ENCODE data around the gene METTL3.

The METTL3 gene

GRCh38 chr14:21520767-21521166 lies 9.6 kb upstream of the METTL3 start:
- no peak overlapping the region for H2AFZ ChIP-seq (ENCODE audit: insufficient read depth, low read length, poor library complexity)
- no peak overlapping the region for H2AK5ac ChIP-seq (ENCODE audit: low read length)
- H3K36me3 ChIP-seq (ENCODE audit: control insufficient read depth in 1 of 2, insufficient read depth in 2 of 2, low read length in 2 of 2) = peaks cover 4 to 8% of the 10 kb centered on the region in 2 experiments
- H3K79me1 ChIP-seq (ENCODE audit: low read length) = no peaks in the 10 kb centered on the region
- H3K9ac ChIP-seq (ENCODE audit: low read length) = no peak overlapping the region
- peaks cover 1% of the 10 kb centered on the region for H3K9me3 ChIP-seq (ENCODE audit: insufficient read depth, low read depth, low read length)
- no peak overlapping the region for H3K4me2 ChIP-seq (ENCODE audit: low read length)
- H2BK120ac ChIP-seq (ENCODE audit: insufficient read depth, low read length, poor library complexity) = no peak overlapping the region
- H4K91ac ChIP-seq (ENCODE audit: low read depth, low read length) = no peak overlapping the region
- no CpG with 5 or more reads among the region's 1 CpG for WGBS (ENCODE audit: extremely low coverage, insufficient coverage, insufficient read length)
- no peaks in the 10 kb centered on the region for H3K27me3 ChIP-seq (ENCODE audit: insufficient read depth, low read length)
- H3K4me1 ChIP-seq (ENCODE audit: control insufficient read depth in 1 of 2, insufficient read depth in 2 of 2, low read length in 2 of 2) = peaks cover 2 to 3% of the 10 kb centered on the region in 2 experiments
- H3K23ac ChIP-seq (ENCODE audit: low read length) = no peak overlapping the region
- no peak overlapping the region for H3K4me3 ChIP-seq (ENCODE audit: low read depth, low read length)
- no peak overlapping the region for H3K4ac ChIP-seq (ENCODE audit: low read depth, low read length)
- no peak overlapping the region for H2BK12ac ChIP-seq (ENCODE audit: low read length)
- DNase-seq = no peak
- H2BK5ac ChIP-seq (ENCODE audit: low read depth, low read length, poor library complexity) = no peak overlapping the region
- H4K12ac ChIP-seq (ENCODE audit: low read depth, low read length) = no peak overlapping the region
- no peak overlapping the region for H3K18ac ChIP-seq (ENCODE audit: low read length)
- no peak overlapping the region for H3K27ac ChIP-seq (ENCODE audit: low read depth, low read length)
- no peaks in the 10 kb centered on the region for H3K79me2 ChIP-seq (ENCODE audit: control insufficient read depth, insufficient read depth, low read length, poor library complexity)
- no peak overlapping the region for H4K8ac ChIP-seq (ENCODE audit: low read depth, low read length)
- no peak overlapping the region for H3K14ac ChIP-seq (ENCODE audit: low read length)

DNA sequence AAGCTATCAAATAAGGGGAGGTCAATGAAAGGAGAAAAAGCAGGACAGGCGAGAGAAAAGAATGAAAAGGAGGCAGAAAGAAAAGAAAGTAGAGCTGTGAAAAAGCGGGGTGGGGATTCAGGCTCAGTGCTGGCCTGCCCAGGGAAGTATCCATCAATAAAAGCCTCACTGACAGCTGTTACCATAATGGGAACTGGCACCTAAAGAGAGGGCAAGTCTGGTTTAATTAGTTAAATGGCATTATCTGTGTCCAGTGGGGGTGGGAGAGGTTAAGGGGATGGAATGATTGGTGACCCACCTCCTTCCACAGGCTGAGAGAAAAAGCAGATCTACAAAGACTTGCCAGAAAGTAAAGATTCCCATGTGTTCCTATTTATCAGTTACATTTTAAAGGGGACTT lies 7.6 kb upstream of the METTL3 start:
- H2BK5ac ChIP-seq (ENCODE audit: low read depth, low read length, poor library complexity) = no peak overlapping the region
- no peak overlapping the region for H4K8ac ChIP-seq (ENCODE audit: low read depth, low read length)
- H2AFZ ChIP-seq (ENCODE audit: insufficient read depth, low read length, poor library complexity) = no peak overlapping the region
- H3K9me3 ChIP-seq (ENCODE audit: insufficient read depth, low read depth, low read length) = no peaks in the 10 kb centered on the region
- H3K4me3 ChIP-seq (ENCODE audit: low read depth, low read length) = no peak overlapping the region
- H3K36me3 ChIP-seq (ENCODE audit: control insufficient read depth in 1 of 2, insufficient read depth in 2 of 2, low read length in 2 of 2) = no peaks in the 10 kb centered on the region
- no peak overlapping the region for H4K91ac ChIP-seq (ENCODE audit: low read depth, low read length)
- no peaks in the 10 kb centered on the region for H3K27me3 ChIP-seq (ENCODE audit: insufficient read depth, low read length)
- H2AK5ac ChIP-seq (ENCODE audit: low read length) = no peak overlapping the region
- no peak overlapping the region for H3K27ac ChIP-seq (ENCODE audit: low read depth, low read length)
- no peak overlapping the region for H3K14ac ChIP-seq (ENCODE audit: low read length)
- H3K79me2 ChIP-seq (ENCODE audit: control insufficient read depth, insufficient read depth, low read length, poor library complexity) = no peaks in the 10 kb centered on the region
- no peaks in the 10 kb centered on the region for H3K79me1 ChIP-seq (ENCODE audit: low read length)
- no peak overlapping the region for H3K4ac ChIP-seq (ENCODE audit: low read depth, low read length)
- no peak overlapping the region for H3K18ac ChIP-seq (ENCODE audit: low read length)
- no peak overlapping the region for H2BK120ac ChIP-seq (ENCODE audit: insufficient read depth, low read length, poor library complexity)
- H2BK12ac ChIP-seq (ENCODE audit: low read length) = no peak overlapping the region
- no peak overlapping the region for H4K12ac ChIP-seq (ENCODE audit: low read depth, low read length)
- H3K4me2 ChIP-seq (ENCODE audit: low read length) = no peak overlapping the region
- no peak overlapping the region for H3K9ac ChIP-seq (ENCODE audit: low read length)
- no peak for DNase-seq
- WGBS (ENCODE audit: extremely low coverage, insufficient coverage, insufficient read length) = no CpG with 5 or more reads among the region's 2 CpGs
- no peaks in the 10 kb centered on the region for H3K4me1 ChIP-seq (ENCODE audit: control insufficient read depth in 1 of 2, insufficient read depth in 2 of 2, low read length in 2 of 2)
- no peak overlapping the region for H3K23ac ChIP-seq (ENCODE audit: low read length)

DNA sequence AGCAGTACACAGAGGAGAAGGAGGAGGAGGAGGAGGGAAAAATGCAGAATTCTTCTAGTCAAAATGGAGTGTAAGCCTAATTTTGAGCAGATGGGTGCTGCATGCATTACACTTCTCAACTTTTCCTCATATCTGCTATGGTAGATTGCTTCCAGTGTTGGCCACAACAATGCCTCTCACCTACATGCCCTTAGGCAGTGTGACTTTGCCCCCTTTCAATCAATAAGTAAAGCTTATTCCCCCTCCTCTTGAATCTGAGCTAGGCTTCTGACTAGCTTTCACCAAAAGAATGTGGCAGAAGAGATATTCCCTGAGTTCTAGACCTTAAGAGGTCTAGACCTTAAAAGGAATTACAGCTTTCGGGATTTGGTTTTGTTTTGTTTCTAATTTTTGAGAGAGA lies 3.2 kb upstream of the METTL3 start:
- Histone ChIP-seq H3K4me1 (ENCODE audit: control insufficient read depth in 1 of 2, insufficient read depth in 2 of 2, low read length in 2 of 2) (peaks cover 0 to 2% of the 10 kb centered on the region in 2 experiments), H3K4me2 (ENCODE audit: low read length) (no peak overlapping the region), H3K18ac (ENCODE audit: low read length) (no peak overlapping the region), H2BK12ac (ENCODE audit: low read length) (no peak overlapping the region), H2BK120ac (ENCODE audit: insufficient read depth, low read length, poor library complexity) (no peak overlapping the region), H4K8ac (ENCODE audit: low read depth, low read length) (no peak overlapping the region), H2AFZ (ENCODE audit: insufficient read depth, low read length, poor library complexity) (no peak overlapping the region), H3K79me2 (ENCODE audit: control insufficient read depth, insufficient read depth, low read length, poor library complexity) (peaks cover 8% of the 10 kb centered on the region), H3K27me3 (ENCODE audit: insufficient read depth, low read length) (no peaks in the 10 kb centered on the region), H3K9me3 (ENCODE audit: insufficient read depth, low read depth, low read length) (no peaks in the 10 kb centered on the region), H2AK5ac (ENCODE audit: low read length) (no peak overlapping the region), H3K4me3 (ENCODE audit: low read depth, low read length) (no peak overlapping the region), H4K12ac (ENCODE audit: low read depth, low read length) (no peak overlapping the region), H3K79me1 (ENCODE audit: low read length) (peaks cover 10% of the 10 kb centered on the region), H4K91ac (ENCODE audit: low read depth, low read length) (no peak overlapping the region), H2BK5ac (ENCODE audit: low read depth, low read length, poor library complexity) (no peak overlapping the region), H3K4ac (ENCODE audit: low read depth, low read length) (no peak overlapping the region), H3K9ac (ENCODE audit: low read length) (no peak overlapping the region), H3K36me3 (ENCODE audit: control insufficient read depth in 1 of 2, insufficient read depth in 2 of 2, low read length in 2 of 2) (no peaks in the 10 kb centered on the region), H3K27ac (ENCODE audit: low read depth, low read length) (no peak overlapping the region), H3K14ac (ENCODE audit: low read length) (no peak overlapping the region), H3K23ac (ENCODE audit: low read length) (no peak overlapping the region)
- DNase-seq = no peak
- WGBS (ENCODE audit: extremely low coverage, insufficient coverage, insufficient read length) = no CpG with 5 or more reads among the region's 1 CpG

- H3K14ac ChIP-seq (ENCODE audit: low read length) = no peak overlapping the region
- peaks cover 5 to 10% of the 10 kb centered on the region in 2 experiments for H3K36me3 ChIP-seq (ENCODE audit: control insufficient read depth in 1 of 2, insufficient read depth in 2 of 2, low read length in 2 of 2)
- no peak overlapping the region for H3K9ac ChIP-seq (ENCODE audit: low read length)
- peaks cover 12% of the 10 kb centered on the region for H3K79me2 ChIP-seq (ENCODE audit: control insufficient read depth, insufficient read depth, low read length, poor library complexity)
- no peak overlapping the region for H4K12ac ChIP-seq (ENCODE audit: low read depth, low read length)
- H3K9me3 ChIP-seq (ENCODE audit: insufficient read depth, low read depth, low read length) = peaks cover 2% of the 10 kb centered on the region
- H2BK5ac ChIP-seq (ENCODE audit: low read depth, low read length, poor library complexity) = no peak overlapping the region
- H3K4me3 ChIP-seq (ENCODE audit: low read depth, low read length) = no peak overlapping the region
- H3K79me1 ChIP-seq (ENCODE audit: low read length) = peaks cover 10% of the 10 kb centered on the region
- H3K23ac ChIP-seq (ENCODE audit: low read length) = no peak overlapping the region
- H2BK120ac ChIP-seq (ENCODE audit: insufficient read depth, low read length, poor library complexity) = no peak overlapping the region
- H2BK12ac ChIP-seq (ENCODE audit: low read length) = no peak overlapping the region
- H3K27ac ChIP-seq (ENCODE audit: low read depth, low read length) = no peak overlapping the region
- no peak overlapping the region for H4K91ac ChIP-seq (ENCODE audit: low read depth, low read length)
- H3K4me1 ChIP-seq (ENCODE audit: control insufficient read depth in 1 of 2, insufficient read depth in 2 of 2, low read length in 2 of 2) = peaks cover 2 to 3% of the 10 kb centered on the region in 2 experiments
- H3K18ac ChIP-seq (ENCODE audit: low read length) = no peak overlapping the region
- no peak overlapping the region for H4K8ac ChIP-seq (ENCODE audit: low read depth, low read length)
- H3K4ac ChIP-seq (ENCODE audit: low read depth, low read length) = peak overlapping the region; percentile 91
- H2AK5ac ChIP-seq (ENCODE audit: low read length) = no peak overlapping the region
- WGBS (ENCODE audit: extremely low coverage, insufficient coverage, insufficient read length) = no CpG with 5 or more reads among the region's 6 CpGs
- no peak for DNase-seq
- no peak overlapping the region for H2AFZ ChIP-seq (ENCODE audit: insufficient read depth, low read length, poor library complexity)
- no peaks in the 10 kb centered on the region for H3K27me3 ChIP-seq (ENCODE audit: insufficient read depth, low read length)
- peak overlapping the region; percentile 68 for H3K4me2 ChIP-seq (ENCODE audit: low read length)
These were observed 1.6 kb downstream of the METTL3 start for GRCh38 chr14:21509432-21510143.
